Measurements from ENCODE around the gene PCDH9. TPM values are rescaled to one million over a fixed set of nuclear protein-coding genes. Genes with fewer than 3 reads are reported as not detected.

Gene PCDH9
- total RNA-seq, 1 experiment from 2014 or later: 4.2 TPM

DNA sequence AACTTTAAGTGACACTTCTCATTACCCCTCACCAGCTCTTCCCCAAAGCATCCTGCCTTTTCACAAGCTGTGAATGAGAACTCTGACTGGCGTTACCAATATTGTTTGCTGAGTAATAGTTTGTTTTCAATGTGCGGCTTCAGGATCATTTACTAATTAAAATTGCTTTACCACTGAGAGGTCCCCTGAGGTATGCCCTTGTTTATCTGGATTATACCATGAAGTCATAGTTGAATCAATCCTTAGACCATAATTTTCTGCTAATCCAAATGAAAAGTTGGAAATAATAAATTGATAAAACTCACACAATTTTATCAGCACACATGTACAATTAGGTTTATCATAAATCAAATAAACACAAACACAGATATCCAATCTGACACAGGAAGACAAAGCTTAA is 568.8 kb downstream of the PCDH9 start:
- in situ Hi-C loops (cut with HindIII; ENCODE audit: low pct_unique_long_range_greater_than_20kb, low sequenced_read_pairs) (no loop called here), intact Hi-C loops (cut with micrococcal nuclease; ENCODE audit: unreplicated experiment) (no loop called here)
- no peaks in the 10 kb centered on the region for H3K9me3 ChIP-seq (ENCODE audit: control insufficient read depth, insufficient read depth, low read depth, low read length)
- peaks cover 15% of the 10 kb centered on the region for H3K4me1 ChIP-seq (ENCODE audit: control insufficient read depth, insufficient read depth, low read length)
- H3K27me3 ChIP-seq (ENCODE audit: control insufficient read depth, insufficient read depth, low read length): no peaks in the 10 kb centered on the region
- TF ChIP-seq POLR2AphosphoS5 (IDR thresholded peaks at IDR 0.05; ENCODE audit: low read depth, low read length): no peak
- no peak for TF ChIP-seq SIN3A (IDR thresholded peaks at IDR 0.05; ENCODE audit: borderline replicate concordance, insufficient read depth, low read depth, low read length)
- no peak for TF ChIP-seq CTCF (IDR thresholded peaks at IDR 0.05)
- TF ChIP-seq, protein P1, sequence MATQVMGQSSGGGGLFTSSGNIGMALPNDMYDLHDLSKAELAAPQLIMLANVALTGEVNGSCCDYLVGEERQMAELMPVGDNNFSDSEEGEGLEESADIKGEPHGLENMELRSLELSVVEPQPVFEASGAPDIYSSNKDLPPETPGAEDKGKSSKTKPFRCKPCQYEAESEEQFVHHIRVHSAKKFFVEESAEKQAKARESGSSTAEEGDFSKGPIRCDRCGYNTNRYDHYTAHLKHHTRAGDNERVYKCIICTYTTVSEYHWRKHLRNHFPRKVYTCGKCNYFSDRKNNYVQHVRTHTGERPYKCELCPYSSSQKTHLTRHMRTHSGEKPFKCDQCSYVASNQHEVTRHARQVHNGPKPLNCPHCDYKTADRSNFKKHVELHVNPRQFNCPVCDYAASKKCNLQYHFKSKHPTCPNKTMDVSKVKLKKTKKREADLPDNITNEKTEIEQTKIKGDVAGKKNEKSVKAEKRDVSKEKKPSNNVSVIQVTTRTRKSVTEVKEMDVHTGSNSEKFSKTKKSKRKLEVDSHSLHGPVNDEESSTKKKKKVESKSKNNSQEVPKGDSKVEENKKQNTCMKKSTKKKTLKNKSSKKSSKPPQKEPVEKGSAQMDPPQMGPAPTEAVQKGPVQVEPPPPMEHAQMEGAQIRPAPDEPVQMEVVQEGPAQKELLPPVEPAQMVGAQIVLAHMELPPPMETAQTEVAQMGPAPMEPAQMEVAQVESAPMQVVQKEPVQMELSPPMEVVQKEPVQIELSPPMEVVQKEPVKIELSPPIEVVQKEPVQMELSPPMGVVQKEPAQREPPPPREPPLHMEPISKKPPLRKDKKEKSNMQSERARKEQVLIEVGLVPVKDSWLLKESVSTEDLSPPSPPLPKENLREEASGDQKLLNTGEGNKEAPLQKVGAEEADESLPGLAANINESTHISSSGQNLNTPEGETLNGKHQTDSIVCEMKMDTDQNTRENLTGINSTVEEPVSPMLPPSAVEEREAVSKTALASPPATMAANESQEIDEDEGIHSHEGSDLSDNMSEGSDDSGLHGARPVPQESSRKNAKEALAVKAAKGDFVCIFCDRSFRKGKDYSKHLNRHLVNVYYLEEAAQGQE (IDR thresholded peaks at IDR 0.05; ENCODE audit: insufficient read depth in 1 of 2, low read depth in 2 of 2, low read length in 1 of 2): no peak
- TF ChIP-seq TCF7L2 (IDR thresholded peaks at IDR 0.05; ENCODE audit: low read depth, low read length): no peak
- ChIA-PET POLR2A (no interaction called here), CTCF (no interaction called here)
- no peaks in the 10 kb centered on the region for H3K36me3 ChIP-seq (ENCODE audit: control insufficient read depth, insufficient read depth, low read length)
- BruUV-seq (replicated peaks): no TSS peak
- ATAC-seq (no peak), DNase-seq (ENCODE audit: low read depth, low spot score) (no peak)
- no peak overlapping the region for H3K4me3 ChIP-seq (ENCODE audit: low read depth in 2 of 2, low read length in 2 of 2)
- H3K27ac ChIP-seq (ENCODE audit: low read length): no peak overlapping the region; the same call in 1 of the 2 replicates

DNA sequence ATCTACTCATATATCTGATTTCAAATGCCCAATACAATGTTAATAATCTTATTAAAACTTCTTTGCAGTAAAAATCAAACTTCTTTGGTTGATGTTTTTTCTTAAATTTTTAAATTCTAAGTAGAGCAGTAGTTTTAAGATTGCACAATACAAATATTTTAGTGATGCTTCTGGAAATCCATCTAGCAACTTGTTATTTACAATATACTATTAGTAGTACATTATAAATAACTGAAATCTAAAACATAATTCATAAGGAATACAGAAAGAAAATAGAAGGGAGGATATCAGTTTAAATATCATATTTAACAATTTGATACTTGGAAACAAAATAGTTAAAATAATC is 569.7 kb downstream of the PCDH9 start:
- no TSS peak for BruUV-seq (replicated peaks)
- TF ChIP-seq CTCF (IDR thresholded peaks at IDR 0.05) (no peak), POLR2AphosphoS5 (IDR thresholded peaks at IDR 0.05; ENCODE audit: low read depth, low read length) (no peak), SIN3A (IDR thresholded peaks at IDR 0.05; ENCODE audit: borderline replicate concordance, insufficient read depth, low read depth, low read length) (no peak)
- POLR2A ChIA-PET: no interaction called here
- Histone ChIP-seq H3K9me3 (ENCODE audit: control insufficient read depth, insufficient read depth, low read depth, low read length) (no peaks in the 10 kb centered on the region), H3K4me3 (ENCODE audit: low read depth in 2 of 2, low read length in 2 of 2) (no peak overlapping the region), H3K4me1 (ENCODE audit: control insufficient read depth, insufficient read depth, low read length) (peaks cover 15% of the 10 kb centered on the region), H3K27me3 (ENCODE audit: control insufficient read depth, insufficient read depth, low read length) (no peaks in the 10 kb centered on the region), H3K27ac (ENCODE audit: low read length) (no peak overlapping the region), H3K36me3 (ENCODE audit: control insufficient read depth, insufficient read depth, low read length) (no peaks in the 10 kb centered on the region)
- intact Hi-C loops (cut with micrococcal nuclease; ENCODE audit: unreplicated experiment): no loop called here
- CTCF ChIA-PET: no interaction called here
- ATAC-seq: no peak
- DNase-seq (ENCODE audit: low read depth, low spot score): no peak
- in situ Hi-C loops (cut with HindIII; ENCODE audit: low pct_unique_long_range_greater_than_20kb, low sequenced_read_pairs): no loop called here
